H9 (cell line): ENCODE measurements around the gene ANKS1B. TPM values are rescaled to one million over a fixed set of nuclear protein-coding genes. Genes with fewer than 3 reads are reported as not detected.

Experiments used
- DNase-seq: peaks from one replicate; pipeline ENCODE4 v3.0.0-alpha.2; 2017
- H2AFZ ChIP-seq: one replicate; pipeline ENCODE4 v1.6.1; 2013; ENCODE audit warnings: mild to moderate bottlenecking, low read length, control low read depth, moderate library complexity
- H2AK5ac ChIP-seq: 2 replicates; pipeline ENCODE4 v1.6.1; 2013; ENCODE audit warnings: low read length, control low read depth, mixed read lengths; ENCODE audit not compliant: insufficient read length
- H2BK120ac ChIP-seq: one replicate; pipeline ENCODE4 v1.6.1; 2013; ENCODE audit warnings: low read depth, mild to moderate bottlenecking, low read length, control low read depth, inconsistent platforms; ENCODE audit not compliant: poor library complexity, severe bottlenecking
- H2BK12ac ChIP-seq: 2 replicates; pipeline ENCODE4 v1.6.1; 2013; ENCODE audit warnings: low read length, control low read depth, mixed read lengths, low read depth; ENCODE audit not compliant: insufficient read length
- H2BK15ac ChIP-seq: 2 replicates; pipeline ENCODE4 v1.6.1; 2013; ENCODE audit warnings: low read depth, low read length, control low read depth
- H2BK20ac ChIP-seq: one replicate; pipeline ENCODE4 v1.6.1; 2013; ENCODE audit warnings: low read depth, mild to moderate bottlenecking, low read length, control low read depth, inconsistent platforms; ENCODE audit not compliant: poor library complexity, severe bottlenecking
- H2BK5ac ChIP-seq: 2 replicates; pipeline ENCODE4 v1.6.1; 2013; ENCODE audit warnings: low read length, control low read depth, mixed read lengths; ENCODE audit not compliant: insufficient read length
- H3K14ac ChIP-seq: 2 replicates; pipeline ENCODE4 v1.6.1; 2013; ENCODE audit warnings: low read length, control low read depth; ENCODE audit not compliant: insufficient read depth
- H3K18ac ChIP-seq: 2 replicates; pipeline ENCODE4 v1.6.1; 2013; ENCODE audit warnings: low read depth, mild to moderate bottlenecking, mixed read lengths, low read length, control low read depth; ENCODE audit not compliant: insufficient read length
- H3K23ac ChIP-seq: 2 replicates; pipeline ENCODE4 v1.6.1; 2013; ENCODE audit warnings: low read length, control low read depth, mixed read lengths, low read depth; ENCODE audit not compliant: insufficient read length
- H3K23me2 ChIP-seq: 2 replicates; pipeline ENCODE4 v1.6.1; 2013; ENCODE audit warnings: low read depth, mild to moderate bottlenecking, mixed read lengths, low read length, control low read depth; ENCODE audit not compliant: insufficient read length, poor library complexity, severe bottlenecking
- H3K27ac ChIP-seq: 2 replicates; pipeline ENCODE4 v1.5.1; 2013; ENCODE audit warnings: low read length, control low read depth, mixed read lengths, low read depth; ENCODE audit not compliant: insufficient read length
- H3K27me3 ChIP-seq: 2 replicates; pipeline ENCODE4 v1.6.1; 2013; ENCODE audit warnings: low read length, control low read depth, inconsistent platforms; ENCODE audit not compliant: insufficient read depth
- H3K4ac ChIP-seq: 2 replicates; pipeline ENCODE4 v1.6.1; 2013; ENCODE audit warnings: low read depth, mild to moderate bottlenecking, control low read depth, inconsistent platforms, low read length, moderate library complexity
- H3K4me1 ChIP-seq: 2 replicates; pipeline ENCODE4 v1.6.1; 2013; ENCODE audit warnings: low read length, control low read depth, inconsistent platforms; ENCODE audit not compliant: insufficient read depth
- H3K4me2 ChIP-seq: 2 replicates; pipeline ENCODE4 v1.6.1; 2013; ENCODE audit warnings: low read length, control low read depth, mixed read lengths; ENCODE audit not compliant: insufficient read length, insufficient read depth
- H3K56ac ChIP-seq: 2 replicates; pipeline ENCODE4 v1.6.1; 2013; ENCODE audit warnings: low read depth, mild to moderate bottlenecking, mixed read lengths, low read length, control low read depth; ENCODE audit not compliant: insufficient read length
- H3K79me1 ChIP-seq: 2 replicates; pipeline ENCODE4 v1.6.1; 2013; ENCODE audit warnings: low read depth, mild to moderate bottlenecking, moderate library complexity, low read length, control low read depth, inconsistent platforms; ENCODE audit not compliant: insufficient read depth, poor library complexity, severe bottlenecking
- H3K79me2 ChIP-seq: 2 replicates; pipeline ENCODE4 v1.6.1; 2013; ENCODE audit warnings: low read length, control low read depth, inconsistent platforms; ENCODE audit not compliant: insufficient read depth
- H3K9ac ChIP-seq: 2 replicates; pipeline ENCODE4 v1.6.1; 2013; ENCODE audit warnings: low read length, control low read depth, mixed read lengths; ENCODE audit not compliant: insufficient read length; ENCODE audit errors: extremely low read depth
- H3K9me3 ChIP-seq: one replicate; pipeline ENCODE4 v1.6.1; 2013; ENCODE audit warnings: low read depth, low read length, inconsistent platforms; ENCODE audit not compliant: control insufficient read depth
- H3T11ph ChIP-seq: one replicate; pipeline ENCODE4 v1.6.1; 2013; ENCODE audit warnings: mild to moderate bottlenecking, low read length, control low read depth, inconsistent platforms
- H4K20me1 ChIP-seq: one replicate; pipeline ENCODE4 v1.6.1; 2013; ENCODE audit not compliant: control insufficient read depth, insufficient read length, insufficient read depth
- H4K5ac ChIP-seq: 2 replicates; pipeline ENCODE4 v1.6.1; 2013; ENCODE audit warnings: low read depth, mild to moderate bottlenecking, mixed read lengths, low read length, control low read depth; ENCODE audit not compliant: insufficient read length
- H4K8ac ChIP-seq: replicated peaks from 2 replicates; pipeline ENCODE4 v1.6.1; 2013; ENCODE audit warnings: low read length, control low read depth, mixed read lengths, low read depth; ENCODE audit not compliant: insufficient read length
- H4K91ac ChIP-seq: 2 replicates; pipeline ENCODE4 v1.6.1; 2013; ENCODE audit warnings: low read depth, mild to moderate bottlenecking, moderate library complexity, mixed read lengths, low read length, control low read depth; ENCODE audit not compliant: insufficient read length
- H3K27ac Mint-ChIP-seq, 3 experiments: 2 replicates in 2 of 3; 3 replicates in 1 of 3; pipeline ENCODE4 v1.8.0; 2020 to 2021; ENCODE audit warnings: mixed read lengths in 3 of 3, mild to moderate bottlenecking in 1 of 3, moderate library complexity in 1 of 3
- H3K27me3 Mint-ChIP-seq: 2 replicates; pipeline ENCODE4 v1.8.0; 2021; ENCODE audit warnings: low read depth, mild to moderate bottlenecking, moderate library complexity, mixed read lengths
- H3K36me3 Mint-ChIP-seq, 3 experiments: 2 replicates in 2 of 3; 3 replicates in 1 of 3; pipeline ENCODE4 v1.8.0; 2020 to 2021; ENCODE audit warnings: low read depth in 3 of 3, mixed read lengths in 3 of 3; ENCODE audit not compliant: insufficient read depth in 1 of 3
- H3K4me1 Mint-ChIP-seq, 2 experiments: 2 replicates each; pipeline ENCODE4 v1.8.0; 2020; ENCODE audit warnings: mixed read lengths in 2 of 2
- H3K4me3 Mint-ChIP-seq, 2 experiments: 2 replicates in 1 of 2; 3 replicates in 1 of 2; pipeline ENCODE4 v1.8.0; 2020 to 2021; ENCODE audit warnings: mild to moderate bottlenecking in 2 of 2, mixed read lengths in 2 of 2, moderate library complexity in 1 of 2
- H3K9me3 Mint-ChIP-seq, 2 experiments: 2 replicates in 1 of 2; 3 replicates in 1 of 2; pipeline ENCODE4 v1.8.0; 2020; ENCODE audit warnings: mild to moderate bottlenecking in 2 of 2, mixed read lengths in 2 of 2, moderate library complexity in 1 of 2
- CTCF ChIP-seq: fragments of 200-600 bp; sonication (generic); conservative IDR thresholded peaks from 3 replicates; pipeline ENCODE4 v1.8.0; 2021; ENCODE audit warnings: antibody characterized with exemption, mild to moderate bottlenecking
- WGBS: extraction: QIAGEN DNeasy Blood & Tissue Kit; methylation state at CpG from one replicate; pipeline ENCODE4 v1.1.7; 2013; ENCODE audit warnings: missing lambda C conversion rate, low lambda C conversion rate, mixed read lengths; ENCODE audit not compliant: insufficient read length; ENCODE audit errors: extremely low coverage; 5-methylcytosine and 5-hydroxymethylcytosine counted together
- total RNA-seq: library from RNA; stranded (reverse); gene quantifications from 2 replicates; pipeline ENCODE4 v1.2.1, GENCODE V29; 2021

Gene ANKS1B
- total RNA-seq, 1 experiment from 2014 or later = 4.1 TPM

GRCh38 chr12:99916555-99916954, 68.2 kb downstream of the ANKS1B start:
- no peak for DNase-seq
- H2BK20ac ChIP-seq = no peak overlapping the region
- no peak overlapping the region for H2AFZ ChIP-seq
- no peak overlapping the region for H3K9ac ChIP-seq
- no peaks in the 10 kb centered on the region for H3K4me1 Mint-ChIP-seq
- H4K5ac ChIP-seq = no peak overlapping the region
- H3K23ac ChIP-seq = no peak overlapping the region
- H3T11ph ChIP-seq = no peak overlapping the region
- WGBS = no CpG with 5 or more reads among the region's 3 CpGs
- no peak overlapping the region for H3K4me2 ChIP-seq
- H3K23me2 ChIP-seq = no peaks in the 10 kb centered on the region
- no peaks in the 10 kb centered on the region for H3K9me3 Mint-ChIP-seq
- no peak overlapping the region for H2BK15ac ChIP-seq
- H3K14ac ChIP-seq = no peak overlapping the region
- no peak overlapping the region for H2AK5ac ChIP-seq
- H3K27ac Mint-ChIP-seq = no peak overlapping the region
- H2BK120ac ChIP-seq = no peak overlapping the region
- no peaks in the 10 kb centered on the region for H3K79me2 ChIP-seq
- H3K4me3 Mint-ChIP-seq = no peak overlapping the region
- H3K27me3 ChIP-seq = no peaks in the 10 kb centered on the region
- H3K4me1 ChIP-seq = no peaks in the 10 kb centered on the region
- H3K36me3 Mint-ChIP-seq = no peaks in the 10 kb centered on the region; a peak in 1 of 7 replicates
- no peak overlapping the region for H2BK5ac ChIP-seq
- no peak overlapping the region for H3K18ac ChIP-seq
- H3K27me3 Mint-ChIP-seq = no peaks in the 10 kb centered on the region
- no peak for TF ChIP-seq CTCF
- no peak overlapping the region for H3K4ac ChIP-seq
- no peak overlapping the region for H3K27ac ChIP-seq
- H3K9me3 ChIP-seq = no peaks in the 10 kb centered on the region
- no peak overlapping the region for H3K56ac ChIP-seq
- no peaks in the 10 kb centered on the region for H3K79me1 ChIP-seq
- H2BK12ac ChIP-seq = no peak overlapping the region
- no peak overlapping the region for H4K91ac ChIP-seq
- no peaks in the 10 kb centered on the region for H4K20me1 ChIP-seq
- H4K8ac ChIP-seq = no peak overlapping the region
